HG03108 (cell line): ENCODE results near the gene GNPDA1.
A peak's percentile ranks its signal among the peaks of the same experiment; 100 is the strongest.
"Not testable (repeated sequence)": the region's sequence is repeated elsewhere in the genome, so short reads cannot be mapped to it uniquely, and the experiment has no call there.

Experiments used
- ATAC-seq: cut with Tn5 transposase; IDR thresholded peaks from one replicate; pipeline ENCODE4 v1.9.1; 2021; ENCODE audit warnings: moderate library complexity; ENCODE audit not compliant: unreplicated experiment

The GNPDA1 gene

DNA sequence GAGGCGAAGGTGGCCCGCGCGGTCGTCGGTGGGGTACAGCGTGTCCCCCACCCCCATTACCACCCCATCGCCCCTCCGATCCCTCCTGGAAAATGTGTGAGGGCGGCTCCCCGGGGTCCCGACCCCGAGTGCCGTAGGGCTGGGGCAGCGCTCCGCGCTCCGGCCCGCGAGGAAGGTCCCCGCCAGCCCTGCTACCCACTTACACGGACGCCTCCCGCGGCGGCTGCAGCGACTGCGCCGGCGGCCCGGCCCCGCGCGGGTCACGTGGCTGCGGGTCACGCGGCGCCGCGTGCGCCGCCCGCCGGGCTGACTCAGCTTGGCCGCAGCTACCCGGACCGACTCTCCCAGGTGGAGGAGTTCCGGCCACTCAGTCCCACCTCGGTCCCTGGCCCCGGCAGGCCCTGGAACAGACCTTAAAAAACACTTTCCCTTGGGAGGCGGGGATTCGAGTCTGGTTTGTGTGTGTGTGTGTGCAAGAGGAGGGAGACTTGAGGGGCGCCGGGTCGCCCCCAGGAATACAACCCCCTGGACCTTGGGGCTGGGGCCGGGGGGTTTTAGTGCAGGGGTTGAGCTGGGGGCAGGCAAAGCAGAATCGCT lies at the start of gene GNPDA1:
Gene GNPDA1, minus strand, starts transcription at position 236 of the 597 bp plus-strand sequence. CDS start 992 bp downstream, outside the sequence.
- peak; percentile 48 for ATAC-seq

DNA sequence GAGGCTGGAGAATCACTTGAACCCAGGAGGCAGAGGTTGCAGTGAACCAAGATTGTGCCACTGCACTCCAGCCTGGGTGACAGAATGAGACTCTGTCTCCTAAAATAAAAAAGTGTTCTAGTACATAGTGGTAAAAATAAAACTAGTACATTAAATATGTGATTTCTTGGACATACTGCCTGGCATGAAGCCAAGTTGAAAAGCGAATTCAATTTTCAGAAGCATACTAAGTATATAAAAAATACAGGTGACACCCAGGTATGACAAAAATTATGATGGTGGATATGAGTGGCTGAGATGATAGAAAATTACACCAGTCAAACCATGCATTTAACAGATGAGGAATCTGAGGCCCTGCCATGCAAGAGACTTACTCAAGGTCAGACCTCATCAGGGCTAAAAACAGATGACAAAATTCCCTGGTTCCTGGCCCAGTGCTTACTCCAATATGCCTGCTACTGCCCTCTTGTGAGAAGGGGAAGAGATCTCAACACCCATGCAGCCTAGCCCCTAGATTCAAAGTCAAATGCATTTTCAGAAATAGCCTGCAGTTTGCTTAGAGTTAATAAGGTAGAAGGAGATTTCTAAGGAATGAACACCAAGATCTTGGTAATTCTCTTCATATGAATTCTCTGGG lies 46.6 kb upstream of the GNPDA1 start:
- ATAC-seq: no peak

DNA sequence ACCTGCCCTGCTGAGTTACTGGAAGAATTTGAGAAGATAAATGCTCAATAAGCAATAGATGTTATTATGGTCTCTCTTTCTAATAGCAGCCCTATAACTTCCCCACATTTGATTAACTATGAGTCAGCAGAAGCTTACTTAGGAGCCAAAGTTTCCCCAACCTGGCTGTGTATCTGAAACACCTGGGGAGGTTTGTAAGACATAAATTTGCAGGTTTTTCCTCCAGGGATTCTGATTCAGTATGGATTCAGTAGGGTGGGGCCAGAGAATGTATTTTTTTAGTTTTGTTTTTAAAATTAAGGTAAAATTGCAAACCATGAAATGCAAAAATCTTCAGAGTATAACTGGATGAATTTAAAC lies 44.9 kb upstream of the GNPDA1 start:
- ATAC-seq: no peak

DNA sequence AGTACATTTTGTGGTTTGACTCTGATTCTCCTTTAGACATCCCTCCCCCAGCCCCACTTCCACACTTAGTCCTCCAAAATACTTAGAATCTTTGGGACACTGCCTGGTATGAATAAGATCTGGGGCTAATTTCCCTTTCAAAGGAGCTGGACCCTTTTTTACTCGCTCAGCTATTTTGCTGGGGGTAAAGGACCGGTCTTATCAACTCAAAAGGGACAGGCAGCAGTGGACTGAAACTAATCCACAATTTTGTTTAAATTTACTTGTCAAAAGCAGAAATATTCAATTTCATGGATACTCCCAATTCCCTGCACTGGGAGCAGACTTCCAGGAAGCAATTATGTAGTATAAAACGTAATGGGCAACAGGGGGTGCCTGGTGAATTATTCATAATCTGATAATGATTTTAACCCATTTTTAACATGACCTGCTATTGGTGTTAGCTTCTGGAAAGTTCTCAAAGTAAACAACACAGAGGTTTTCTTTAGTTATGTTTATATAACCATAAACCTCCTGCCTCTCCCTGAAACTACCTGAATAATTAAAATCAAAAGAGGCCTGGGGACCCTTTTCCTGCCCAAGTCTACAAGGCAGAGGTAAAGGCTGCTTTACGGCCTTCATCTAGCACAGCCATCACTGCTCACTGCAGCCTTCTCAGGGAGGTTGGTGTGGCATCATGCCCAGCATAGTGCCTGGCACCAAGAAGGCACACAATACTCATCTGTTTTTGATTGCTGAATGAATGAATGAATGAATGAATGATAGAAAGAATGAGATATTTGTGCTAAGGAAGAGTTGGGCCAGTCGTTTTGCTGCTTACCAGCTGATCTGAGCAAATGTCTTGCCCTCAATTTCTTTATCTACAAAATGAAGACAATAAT lies 44.2 kb upstream of the GNPDA1 start:
- ATAC-seq: no peak

DNA sequence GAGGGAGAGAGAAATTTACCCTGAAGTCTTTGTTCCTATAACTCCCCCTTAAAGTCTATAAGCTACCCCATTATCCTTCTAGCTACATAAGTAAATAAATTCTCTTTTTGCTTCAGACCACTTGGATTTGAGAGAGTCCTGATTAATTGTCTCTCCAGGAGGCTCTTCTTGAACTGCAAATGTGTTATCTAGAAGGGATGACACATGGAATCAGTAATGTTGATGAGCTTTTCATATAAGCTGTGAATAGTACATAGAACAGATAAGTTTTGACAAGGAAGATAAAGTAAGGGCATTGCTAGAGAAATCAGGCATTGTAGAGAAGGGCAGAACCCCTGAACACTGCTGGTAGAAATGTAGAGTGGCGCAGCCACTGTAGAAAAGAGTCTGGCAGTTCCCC lies 42.5 kb upstream of the GNPDA1 start:
- no peak for ATAC-seq

DNA sequence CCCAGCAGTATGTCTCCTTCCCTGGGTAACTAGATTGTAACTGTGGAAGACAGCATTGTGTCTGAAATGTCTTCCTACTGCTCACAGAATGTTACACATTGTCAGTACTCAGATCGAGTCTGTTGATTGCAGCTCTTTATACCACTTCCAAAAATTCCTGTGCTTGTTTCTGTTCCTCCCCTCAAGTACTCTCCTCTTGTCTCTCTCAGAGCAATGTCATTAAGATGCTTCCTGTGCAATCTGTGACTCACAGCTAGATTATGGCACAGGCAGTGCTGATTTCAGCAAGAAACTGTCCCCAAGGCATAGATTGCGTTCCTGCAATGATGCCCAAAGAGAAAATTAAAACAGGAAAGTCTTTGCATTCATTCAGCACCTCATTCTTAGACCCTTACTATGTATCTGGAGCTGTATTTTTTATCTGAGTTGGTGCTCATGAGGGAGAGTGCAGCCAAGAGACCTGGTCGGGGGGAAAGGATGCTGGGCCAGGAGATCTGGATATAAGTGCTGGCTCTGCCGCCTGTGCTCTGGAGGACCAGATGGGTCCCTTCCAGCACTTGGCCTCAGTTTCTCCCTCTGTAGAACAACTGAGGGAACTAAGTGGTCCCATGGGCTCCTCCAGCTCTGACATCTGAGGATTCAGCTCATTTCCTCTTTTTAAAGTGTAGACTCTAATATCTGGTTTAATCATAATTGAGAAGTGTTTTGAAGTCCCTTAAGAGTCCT lies 40.8 kb upstream of the GNPDA1 start:
- ATAC-seq: no peak

DNA sequence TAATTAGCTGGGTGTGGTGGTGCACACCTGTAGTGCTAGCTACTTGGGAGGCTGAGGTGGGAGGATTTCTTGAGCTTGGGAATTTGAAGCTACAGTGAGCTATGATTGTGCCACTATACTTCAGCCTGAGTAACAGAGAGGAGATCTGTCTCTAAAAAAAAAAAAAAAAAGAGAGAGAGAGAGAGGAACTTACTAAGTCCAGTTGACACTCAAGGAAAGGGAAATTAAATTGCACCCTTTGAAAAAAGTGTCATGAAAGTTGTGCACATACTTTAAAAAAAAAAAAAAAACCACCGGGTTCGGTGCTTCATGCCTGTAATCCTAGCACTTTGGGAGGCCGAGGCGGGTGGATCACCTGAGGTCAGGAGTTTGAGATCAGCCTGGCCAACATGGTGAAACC lies 39.2 kb upstream of the GNPDA1 start:
- ATAC-seq: not testable (repeated sequence)

DNA sequence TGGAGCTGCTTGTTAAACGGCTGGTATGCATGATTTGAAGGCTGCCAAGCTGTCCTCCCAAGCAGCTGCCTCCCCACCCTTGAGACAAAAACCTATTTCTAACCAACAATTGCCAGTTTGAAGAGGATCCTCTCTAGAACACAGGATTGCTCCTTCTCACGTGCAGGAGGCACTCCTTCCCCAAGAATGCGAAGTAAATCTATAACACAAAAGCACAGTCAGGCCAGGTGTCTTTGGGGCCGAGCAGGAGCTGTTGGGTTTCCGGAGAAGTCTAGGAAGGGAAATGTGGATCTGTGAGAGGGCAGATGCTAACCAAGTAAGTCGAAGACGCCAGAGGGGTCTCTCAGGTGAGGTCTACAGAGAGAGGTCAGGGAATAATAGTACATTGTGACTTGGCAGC lies 35.4 kb upstream of the GNPDA1 start:
- ATAC-seq: no peak

DNA sequence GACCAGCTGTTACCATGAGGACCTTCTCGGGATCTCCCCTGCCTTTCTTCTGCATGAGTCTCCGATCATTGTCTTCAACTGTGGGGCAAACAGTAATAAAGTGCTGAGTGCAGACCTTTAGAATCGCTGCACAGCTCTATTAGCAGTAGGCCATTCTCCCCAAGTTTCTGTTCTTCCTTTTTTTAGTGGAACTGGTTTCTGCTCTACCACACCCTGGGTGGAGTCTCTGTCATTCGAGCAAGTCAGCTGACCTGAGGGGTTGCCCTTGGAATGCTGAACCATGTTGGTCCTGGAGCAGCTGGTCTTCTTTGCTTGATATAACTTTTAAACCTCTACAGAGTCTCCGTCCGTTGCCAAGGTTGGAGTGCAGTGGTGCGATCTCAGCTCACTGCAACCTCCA lies 33.4 kb upstream of the GNPDA1 start:
- ATAC-seq: no peak

DNA sequence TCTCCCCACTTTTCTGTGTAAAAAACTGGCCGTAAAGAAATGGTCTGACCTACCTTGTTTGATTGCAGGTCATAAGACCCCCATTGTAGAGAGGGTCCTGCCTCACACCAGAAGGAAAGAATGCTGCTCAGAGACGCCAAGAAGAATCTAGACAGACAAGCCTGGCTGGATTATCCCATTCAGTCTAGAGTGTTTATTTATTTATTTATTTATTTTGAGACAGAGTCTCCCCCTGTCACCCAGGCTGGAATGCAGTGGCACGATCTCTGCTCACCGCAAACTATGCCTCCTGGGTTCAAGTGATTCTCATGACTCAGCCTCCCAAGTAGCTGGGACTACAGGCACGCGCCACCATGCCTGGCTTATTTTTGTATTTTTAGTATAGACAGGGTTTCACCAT lies 28.1 kb upstream of the GNPDA1 start:
- not testable (repeated sequence) for ATAC-seq

DNA sequence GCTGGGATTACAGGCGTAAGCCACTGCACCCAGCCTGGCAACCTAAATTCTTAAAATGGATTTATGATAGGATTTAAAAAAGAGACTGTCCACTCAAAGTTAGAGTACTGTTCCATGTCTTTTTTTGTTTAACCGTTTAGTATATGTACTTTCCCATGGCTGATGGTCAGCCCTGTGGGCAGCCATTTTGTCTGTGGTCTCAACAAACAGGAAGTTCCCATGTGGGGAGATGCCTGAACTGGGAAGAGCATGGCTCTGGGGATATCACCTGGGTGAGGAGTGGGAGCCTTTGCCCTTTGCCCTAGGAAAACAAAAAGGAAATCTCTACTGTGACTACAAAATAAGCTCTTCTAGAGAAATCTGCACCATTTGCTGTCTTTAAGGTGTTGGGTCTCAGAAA lies 27.5 kb upstream of the GNPDA1 start:
- ATAC-seq: no peak

DNA sequence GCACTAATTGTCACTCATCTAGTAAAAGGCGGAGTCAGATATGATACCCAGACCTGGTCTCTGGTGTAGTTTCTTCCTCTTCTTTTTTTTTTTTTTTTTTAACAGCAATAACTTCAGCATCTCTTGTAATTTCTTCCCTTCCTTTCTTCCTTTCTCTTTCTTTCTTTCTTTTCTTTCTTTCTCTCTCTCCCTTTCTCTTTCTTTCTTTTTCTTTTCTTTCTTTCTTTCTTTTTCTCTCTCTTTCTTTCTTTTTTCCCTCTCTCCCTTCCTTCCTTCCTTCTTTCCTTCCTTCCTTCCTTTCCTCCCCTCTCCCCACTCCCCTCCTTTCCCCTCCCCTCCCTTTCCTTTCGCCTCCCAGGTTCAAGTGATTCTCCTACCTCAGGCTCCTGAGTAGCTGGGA lies 25.9 kb upstream of the GNPDA1 start:
- ATAC-seq: no peak

DNA sequence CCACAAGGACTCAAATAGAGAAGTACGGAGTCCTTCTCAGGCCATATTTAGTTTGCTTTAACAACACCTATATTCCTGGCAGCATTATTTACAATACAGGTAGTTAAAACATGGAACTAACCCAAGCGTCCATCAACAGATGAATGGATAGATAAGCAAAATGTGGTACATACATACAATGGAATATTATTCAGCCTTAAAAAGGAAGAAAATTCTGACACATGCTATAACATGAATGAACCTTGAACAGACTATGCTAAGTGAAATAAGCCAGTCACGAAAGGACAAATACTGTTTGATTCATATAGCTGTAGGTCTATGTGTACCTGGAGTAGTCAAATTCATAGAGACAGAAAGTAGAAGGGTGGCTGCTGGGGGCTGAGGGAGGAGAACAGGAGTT lies 24.8 kb upstream of the GNPDA1 start:
- not testable (repeated sequence) for ATAC-seq

DNA sequence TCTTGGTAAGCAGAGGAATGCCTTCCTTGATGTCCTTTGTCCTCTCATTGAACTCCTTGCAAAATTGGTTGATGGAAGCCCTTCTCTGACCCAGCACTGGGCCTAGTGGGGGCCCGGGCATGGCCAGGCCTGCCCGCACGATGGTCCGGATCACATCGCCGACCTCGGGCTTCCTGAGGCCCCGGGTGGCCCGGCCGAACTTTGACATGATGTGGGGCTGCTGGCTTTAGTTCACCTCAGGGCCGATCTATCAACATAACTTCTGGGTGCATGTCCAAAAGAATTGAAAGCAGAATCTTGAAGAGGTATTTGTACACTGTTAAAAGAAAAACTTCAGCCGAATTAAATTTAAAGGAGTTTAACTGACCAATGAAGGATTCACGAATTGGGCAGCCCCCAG lies 24.1 kb upstream of the GNPDA1 start:
- no peak for ATAC-seq

DNA sequence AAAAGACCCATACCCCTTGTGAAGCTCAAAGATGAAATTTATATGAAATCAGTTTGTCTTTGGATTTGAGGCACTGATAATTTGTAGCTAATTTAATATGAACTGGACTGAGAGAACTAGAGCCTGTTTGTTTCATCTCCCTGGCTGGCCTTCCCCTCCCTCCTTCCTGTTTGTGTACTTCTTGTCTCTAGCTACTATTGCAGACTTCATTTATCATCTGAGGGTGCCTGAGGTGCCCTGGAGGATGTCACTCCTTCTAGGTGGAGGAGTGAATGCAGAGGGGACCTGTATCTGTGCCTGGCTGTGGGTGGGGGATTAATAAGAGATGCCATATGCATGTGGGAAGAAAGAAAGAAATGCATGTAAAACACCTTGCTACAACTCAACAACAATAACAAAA lies 22.2 kb upstream of the GNPDA1 start:
- ATAC-seq: no peak

DNA sequence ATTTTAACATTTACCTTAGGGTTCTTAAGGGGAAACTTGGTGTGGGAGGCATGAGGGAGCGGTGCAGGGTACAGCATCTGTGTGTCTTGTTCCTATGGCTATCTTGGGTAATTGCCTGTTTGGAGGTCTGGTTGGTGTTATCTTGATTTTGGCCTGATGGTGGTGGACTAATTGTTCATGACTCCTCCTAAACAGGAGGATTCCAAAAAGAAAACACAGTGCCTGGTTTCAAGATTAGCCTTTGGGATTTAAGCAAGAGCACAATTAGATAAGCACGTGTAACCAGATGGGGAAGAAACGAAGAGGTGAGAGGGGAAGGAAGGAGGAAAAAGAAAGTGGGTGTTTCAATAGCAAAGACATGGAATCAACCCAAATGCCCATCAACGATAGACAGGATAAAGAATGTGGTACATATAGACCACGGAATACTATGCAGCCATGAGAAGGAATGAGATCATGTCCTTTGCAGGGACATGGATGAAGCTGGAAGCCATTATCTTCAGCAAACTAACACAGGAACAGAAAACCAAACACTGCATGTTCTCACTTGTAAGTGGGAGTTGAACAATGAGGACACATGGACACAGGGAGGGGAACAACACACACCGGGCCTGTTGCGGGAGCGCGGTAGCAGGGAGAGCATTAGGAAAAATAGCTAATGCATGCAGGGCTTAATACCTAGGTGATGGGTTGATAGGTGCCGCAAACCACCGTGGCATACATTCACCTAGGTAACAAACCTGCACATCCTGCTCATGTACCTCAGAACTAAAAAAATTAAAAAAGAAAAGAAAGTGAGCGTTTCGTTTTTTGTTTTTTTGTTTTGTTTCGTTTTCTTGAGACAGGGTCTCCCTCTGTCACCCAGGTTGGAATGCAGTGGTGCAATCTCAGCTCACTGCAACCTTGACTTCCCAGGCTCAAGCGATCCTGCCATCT lies 21.1 kb upstream of the GNPDA1 start:
- not testable (repeated sequence) for ATAC-seq

DNA sequence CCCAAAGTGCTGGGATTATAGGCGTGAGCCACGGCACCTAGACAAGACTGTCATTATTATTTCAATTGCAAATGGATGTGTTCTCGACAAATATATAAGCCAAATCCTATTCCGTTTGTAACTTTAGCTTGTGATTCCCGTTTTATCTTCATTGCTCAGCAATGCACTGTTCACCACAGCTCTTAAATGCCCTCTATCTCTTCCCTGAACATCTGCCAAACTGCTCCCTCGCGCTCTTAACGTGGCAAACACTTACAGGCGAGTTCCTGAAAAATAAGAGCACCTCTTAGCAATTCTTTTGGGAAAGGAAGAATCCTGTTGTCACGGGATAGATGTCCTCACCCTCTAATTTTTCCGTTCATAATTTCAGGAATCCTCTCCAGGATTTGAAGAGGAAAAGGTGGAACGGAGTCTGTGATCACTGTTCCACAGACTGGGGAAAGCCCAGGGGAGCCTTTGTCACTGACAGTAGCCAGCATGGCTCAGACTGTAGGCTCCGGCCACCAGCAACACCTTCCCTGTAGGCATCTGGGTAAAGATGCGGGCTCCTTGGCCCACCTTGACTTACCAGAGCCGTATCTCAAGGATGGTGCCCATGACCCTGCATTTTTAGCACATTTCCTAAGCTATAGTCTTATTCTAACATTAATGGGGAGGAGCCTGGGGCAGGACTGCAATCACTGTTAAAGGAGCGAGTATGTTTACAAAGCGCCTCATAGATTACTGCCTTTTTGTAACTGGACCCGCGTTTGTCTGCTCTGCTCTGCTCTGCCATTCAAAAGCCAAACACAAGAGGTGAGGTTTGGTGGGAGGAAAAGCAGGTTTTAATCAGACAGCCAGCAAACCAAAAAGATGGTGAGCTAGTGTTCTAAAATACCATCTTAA lies 20.2 kb upstream of the GNPDA1 start:
- no peak for ATAC-seq

DNA sequence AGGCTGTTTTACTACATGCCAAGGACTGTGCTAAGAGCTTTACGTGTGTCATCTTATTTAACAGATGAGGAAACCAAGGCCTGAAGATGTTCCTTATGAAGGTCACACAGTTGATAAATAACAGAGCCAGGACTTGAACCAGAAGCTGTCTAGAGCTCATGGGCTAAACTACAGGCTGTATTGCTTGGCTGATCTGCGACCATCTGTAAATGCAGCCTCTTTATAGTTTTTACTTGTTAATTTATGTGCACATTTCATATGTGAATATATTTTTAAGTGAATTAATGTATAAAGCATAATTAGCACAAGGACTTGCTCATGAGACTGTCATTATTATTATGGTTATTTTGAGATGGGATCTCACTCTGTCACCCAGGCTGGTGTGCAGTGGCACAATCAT lies 19.3 kb upstream of the GNPDA1 start:
- no peak for ATAC-seq

DNA sequence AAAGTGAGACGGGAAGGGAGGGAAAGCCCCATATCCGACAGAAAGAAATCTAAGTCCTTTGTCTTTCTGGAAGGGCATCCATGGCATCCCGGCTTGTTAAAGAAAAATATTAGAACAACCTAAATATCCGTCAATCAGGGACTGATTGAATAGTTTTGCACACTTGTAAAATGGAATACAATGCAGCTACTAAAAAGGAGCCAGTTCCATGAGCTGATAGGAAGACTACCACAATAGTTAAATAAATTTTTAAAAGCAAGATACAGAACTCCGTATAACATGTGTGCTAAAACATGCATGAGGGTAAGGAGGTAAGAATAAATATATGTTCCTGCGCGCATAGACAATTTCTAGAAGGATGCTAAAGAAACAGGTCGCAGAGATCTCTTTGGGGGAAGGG lies 12.8 kb upstream of the GNPDA1 start:
- no peak for ATAC-seq
